ENCODE data around the gene PKHD1. TPM values are rescaled to one million over a fixed set of nuclear protein-coding genes. Genes with fewer than 3 reads are reported as not detected.

Gene PKHD1
- polyA plus RNA-seq, 1 of the 3 experiments (the other 2 are of a cell fraction): not detected

DNA sequence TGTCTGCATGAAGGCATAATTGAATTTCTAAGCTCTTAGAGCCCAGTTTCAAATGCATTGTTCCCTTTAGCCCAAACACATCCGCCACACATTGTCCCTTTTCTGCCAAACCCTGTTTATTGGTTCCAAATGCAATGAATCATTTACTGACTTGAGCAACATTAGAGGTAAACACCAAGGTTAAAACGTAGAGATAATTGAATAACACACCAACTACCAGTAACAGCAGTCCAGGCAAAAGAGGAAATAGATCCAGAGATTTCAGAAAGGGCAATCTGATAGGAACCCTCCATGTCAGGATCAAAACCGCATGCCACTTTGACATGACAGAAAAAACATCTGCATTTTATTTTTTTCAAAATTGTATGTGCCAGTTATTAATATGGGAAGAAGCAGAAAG lies 114.8 kb downstream of the PKHD1 start (continued):
- TF ChIP-seq RFX5 (IDR thresholded peaks at IDR 0.05; ENCODE audit: low read length) (no peak), CHD2 (IDR thresholded peaks at IDR 0.05; ENCODE audit: low read length, partially characterized antibody) (peak; percentile 91), FOSL2 (IDR thresholded peaks at IDR 0.05; ENCODE audit: borderline replicate concordance, low read depth) (no peak), GATA2 (CRISPR knock-in tag; IDR thresholded peaks at IDR 0.05) (peak; percentile 97), NRF1 (IDR thresholded peaks at IDR 0.05; ENCODE audit: low read depth, low read length) (no peak)
- TF ChIP-seq, protein P1, sequence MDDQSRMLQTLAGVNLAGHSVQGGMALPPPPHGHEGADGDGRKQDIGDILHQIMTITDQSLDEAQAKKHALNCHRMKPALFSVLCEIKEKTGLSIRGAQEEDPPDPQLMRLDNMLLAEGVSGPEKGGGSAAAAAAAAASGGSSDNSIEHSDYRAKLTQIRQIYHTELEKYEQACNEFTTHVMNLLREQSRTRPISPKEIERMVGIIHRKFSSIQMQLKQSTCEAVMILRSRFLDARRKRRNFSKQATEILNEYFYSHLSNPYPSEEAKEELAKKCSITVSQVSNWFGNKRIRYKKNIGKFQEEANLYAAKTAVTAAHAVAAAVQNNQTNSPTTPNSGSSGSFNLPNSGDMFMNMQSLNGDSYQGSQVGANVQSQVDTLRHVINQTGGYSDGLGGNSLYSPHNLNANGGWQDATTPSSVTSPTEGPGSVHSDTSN (IDR thresholded peaks at IDR 0.05): no peak
- TF ChIP-seq, protein P2, sequence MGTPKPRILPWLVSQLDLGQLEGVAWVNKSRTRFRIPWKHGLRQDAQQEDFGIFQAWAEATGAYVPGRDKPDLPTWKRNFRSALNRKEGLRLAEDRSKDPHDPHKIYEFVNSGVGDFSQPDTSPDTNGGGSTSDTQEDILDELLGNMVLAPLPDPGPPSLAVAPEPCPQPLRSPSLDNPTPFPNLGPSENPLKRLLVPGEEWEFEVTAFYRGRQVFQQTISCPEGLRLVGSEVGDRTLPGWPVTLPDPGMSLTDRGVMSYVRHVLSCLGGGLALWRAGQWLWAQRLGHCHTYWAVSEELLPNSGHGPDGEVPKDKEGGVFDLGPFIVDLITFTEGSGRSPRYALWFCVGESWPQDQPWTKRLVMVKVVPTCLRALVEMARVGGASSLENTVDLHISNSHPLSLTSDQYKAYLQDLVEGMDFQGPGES (IDR thresholded peaks at IDR 0.05; ENCODE audit: low read depth, low read length): no peak

DNA sequence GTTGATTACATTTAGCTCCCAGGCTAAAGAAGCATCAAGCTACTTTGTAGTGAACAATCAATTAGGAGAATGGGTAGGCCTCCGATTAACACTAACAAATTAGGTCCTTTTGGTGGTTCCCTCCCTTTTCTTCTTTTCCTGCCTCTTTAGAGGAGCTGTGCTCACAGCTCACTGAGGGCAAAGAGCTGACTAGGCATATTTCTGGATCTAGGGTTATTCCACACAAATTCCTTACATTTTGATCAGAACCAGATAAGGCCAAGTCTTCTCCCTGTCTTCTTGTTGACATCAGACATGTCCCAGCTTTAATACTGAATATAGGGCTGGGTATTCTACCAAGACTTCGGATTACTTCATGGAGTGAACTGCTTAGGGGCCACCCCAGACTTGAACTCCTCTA lies 119.1 kb downstream of the PKHD1 start:
- no peaks in the 10 kb centered on the region for H3K9me2 ChIP-seq
- 5% methylated on average over 2 of the region's 2 CpGs for WGBS (ENCODE audit: low lambda C conversion rate)
- no peaks in the 10 kb centered on the region for H3K9me3 ChIP-seq
- no peaks in the 10 kb centered on the region for H3K79me2 ChIP-seq (ENCODE audit: insufficient read depth)
- ChIA-PET POLR2A (interaction anchor here (0.7 kb wide), 1 partner anchor 415 kb away, joined by 3 read pairs; no protein-coding TSS in a partner anchor), CTCF (interaction anchor here (1.0 to 1.5 kb wide), 2 partner anchors 9 to 81 kb away, joined by 3 to 6 read pairs; no protein-coding TSS in a partner anchor)
- no peak overlapping the region for H3K4me3 ChIP-seq (ENCODE audit: low read depth in 2 of 2, low read length in 1 of 2)
- TF ChIP-seq RXRA (IDR thresholded peaks at IDR 0.05; ENCODE audit: borderline replicate concordance, low read depth) (no peak), RFX5 (IDR thresholded peaks at IDR 0.05; ENCODE audit: low read length) (no peak), ELF1 (IDR thresholded peaks at IDR 0.05) (no peak), TCF12 (IDR thresholded peaks at IDR 0.05) (no peak), SMC3 (IDR thresholded peaks at IDR 0.05; ENCODE audit: low read depth, low read length) (no peak), CHD2 (IDR thresholded peaks at IDR 0.05; ENCODE audit: low read length, partially characterized antibody) (no peak), NFIC (IDR thresholded peaks at IDR 0.05; ENCODE audit: borderline replicate concordance) (no peak)
- peak overlapping the region in 1 of 2 experiments; percentile 93; a peak in 2 of 4 replicates for H3K27ac ChIP-seq (ENCODE audit: low read depth in 2 of 2, low read length in 1 of 2)
- H2AFZ ChIP-seq (ENCODE audit: low read depth): no peak overlapping the region
- H3K36me3 ChIP-seq (replicated peaks in 1 of 2; ENCODE audit: control insufficient read depth in 1 of 2, insufficient read depth in 2 of 2, low read length in 1 of 2): no peaks in the 10 kb centered on the region
- peaks cover 0 to 4% of the 10 kb centered on the region in 2 experiments; a peak in 2 of 4 replicates for H3K4me1 ChIP-seq (ENCODE audit: control insufficient read depth in 1 of 2, insufficient read depth in 2 of 2, low read depth in 1 of 2, low read length in 1 of 2)
- no peaks in the 10 kb centered on the region for H3F3A ChIP-seq (replicated peaks; ENCODE audit: insufficient read depth)
- no peak overlapping the region for H3K9ac ChIP-seq
- H4K20me1 ChIP-seq (ENCODE audit: insufficient read depth): no peaks in the 10 kb centered on the region
- DNase-seq: no peak
- H3K27me3 ChIP-seq (ENCODE audit: insufficient read depth): no peaks in the 10 kb centered on the region
- H3K4me2 ChIP-seq: no peak overlapping the region

DNA sequence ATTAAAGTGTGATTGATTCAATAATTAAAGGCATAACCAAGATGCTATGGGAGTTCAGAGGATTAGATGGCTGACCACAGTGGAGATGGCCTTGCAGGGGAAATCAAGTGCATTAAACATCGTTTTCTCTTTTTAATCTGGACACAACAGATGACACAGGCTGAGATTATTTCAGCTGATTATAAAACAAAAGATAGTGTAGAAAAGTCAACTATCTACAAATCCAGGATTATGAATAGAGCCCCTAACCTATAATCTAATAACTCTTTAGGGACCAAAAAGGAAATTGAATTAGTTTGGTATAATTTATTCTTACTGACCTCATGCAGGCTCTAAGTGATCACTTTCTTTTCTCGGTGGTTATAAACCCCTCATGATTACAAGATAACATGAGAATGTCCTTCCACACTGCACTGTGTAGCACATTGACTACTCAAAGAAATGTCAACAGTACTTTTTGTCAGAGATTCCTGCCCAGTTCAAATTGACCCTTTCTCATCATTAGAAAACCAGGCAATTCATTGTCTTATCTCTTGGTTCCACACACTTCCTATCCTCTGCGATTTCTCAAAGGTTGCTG lies 122.1 kb downstream of the PKHD1 start:
- CTCF ChIA-PET: interaction anchor here (0.9 to 1.4 kb wide), 6 partner anchors 16 to 1147 kb away, joined by 3 to 10 read pairs (median 3); no protein-coding TSS in a partner anchor
- TF ChIP-seq ELF1 (IDR thresholded peaks at IDR 0.05) (no peak), RCOR1 (IDR thresholded peaks at IDR 0.05; ENCODE audit: low read length) (peak; percentile 22; the same call in 1 of the 2 replicates), RFX5 (IDR thresholded peaks at IDR 0.05; ENCODE audit: low read length) (no peak), FOXJ3 (CRISPR knock-in tag; IDR thresholded peaks at IDR 0.05) (0 out of 2 replicates have a peak, but pooled peaks have one; percentile 26), FOSL2 (IDR thresholded peaks at IDR 0.05; ENCODE audit: borderline replicate concordance, low read depth) (no peak), RXRA (IDR thresholded peaks at IDR 0.05; ENCODE audit: borderline replicate concordance, low read depth) (no peak), GABPA (IDR thresholded peaks at IDR 0.05; ENCODE audit: low read depth) (no peak), SMC3 (IDR thresholded peaks at IDR 0.05; ENCODE audit: low read depth, low read length) (no peak), POLR2AphosphoS5 (IDR thresholded peaks at IDR 0.05; ENCODE audit: low read depth, low read length) (no peak), MEF2A (IDR thresholded peaks at IDR 0.05; ENCODE audit: borderline replicate concordance, low read depth) (no peak), GATA2 (CRISPR knock-in tag; IDR thresholded peaks at IDR 0.05) (peak; percentile 63), FOXM1 (IDR thresholded peaks at IDR 0.05; ENCODE audit: low read depth) (no peak), CHD2 (IDR thresholded peaks at IDR 0.05; ENCODE audit: low read length, partially characterized antibody) (no peak), TAF1 (IDR thresholded peaks at IDR 0.05; ENCODE audit: borderline replicate concordance, low read depth, low read length) (no peak), EP300 (IDR thresholded peaks at IDR 0.05; ENCODE audit: borderline replicate concordance in 1 of 2, low read depth in 1 of 2, low read length in 1 of 2) (peak in 1 of 2 experiments; percentile 78; a peak in 2 of 4 replicates), TCF12 (IDR thresholded peaks at IDR 0.05) (no peak)
- TF ChIP-seq, protein P3, sequence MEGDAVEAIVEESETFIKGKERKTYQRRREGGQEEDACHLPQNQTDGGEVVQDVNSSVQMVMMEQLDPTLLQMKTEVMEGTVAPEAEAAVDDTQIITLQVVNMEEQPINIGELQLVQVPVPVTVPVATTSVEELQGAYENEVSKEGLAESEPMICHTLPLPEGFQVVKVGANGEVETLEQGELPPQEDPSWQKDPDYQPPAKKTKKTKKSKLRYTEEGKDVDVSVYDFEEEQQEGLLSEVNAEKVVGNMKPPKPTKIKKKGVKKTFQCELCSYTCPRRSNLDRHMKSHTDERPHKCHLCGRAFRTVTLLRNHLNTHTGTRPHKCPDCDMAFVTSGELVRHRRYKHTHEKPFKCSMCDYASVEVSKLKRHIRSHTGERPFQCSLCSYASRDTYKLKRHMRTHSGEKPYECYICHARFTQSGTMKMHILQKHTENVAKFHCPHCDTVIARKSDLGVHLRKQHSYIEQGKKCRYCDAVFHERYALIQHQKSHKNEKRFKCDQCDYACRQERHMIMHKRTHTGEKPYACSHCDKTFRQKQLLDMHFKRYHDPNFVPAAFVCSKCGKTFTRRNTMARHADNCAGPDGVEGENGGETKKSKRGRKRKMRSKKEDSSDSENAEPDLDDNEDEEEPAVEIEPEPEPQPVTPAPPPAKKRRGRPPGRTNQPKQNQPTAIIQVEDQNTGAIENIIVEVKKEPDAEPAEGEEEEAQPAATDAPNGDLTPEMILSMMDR (IDR thresholded peaks at IDR 0.05): no peak

More for the DNA sequence above, 122.1 kb downstream of the PKHD1 start:
- Histone ChIP-seq H3K9ac (no peak overlapping the region), H3K4me2 (no peak overlapping the region), H3K27me3 (ENCODE audit: insufficient read depth) (no peaks in the 10 kb centered on the region), H2AFZ (ENCODE audit: low read depth) (no peak overlapping the region), H3K27ac (ENCODE audit: low read depth in 2 of 2, low read length in 1 of 2) (peak overlapping the region in 1 of 2 experiments; percentile 93; a peak in 2 of 4 replicates), H3F3A (replicated peaks; ENCODE audit: insufficient read depth) (no peaks in the 10 kb centered on the region), H3K4me1 (ENCODE audit: control insufficient read depth in 1 of 2, insufficient read depth in 2 of 2, low read depth in 1 of 2, low read length in 1 of 2) (peaks cover 0 to 2% of the 10 kb centered on the region in 2 experiments; a peak in 1 of 4 replicates), H3K36me3 (replicated peaks in 1 of 2; ENCODE audit: control insufficient read depth in 1 of 2, insufficient read depth in 2 of 2, low read length in 1 of 2) (no peaks in the 10 kb centered on the region), H3K79me2 (ENCODE audit: insufficient read depth) (no peaks in the 10 kb centered on the region), H3K4me3 (ENCODE audit: low read depth in 2 of 2, low read length in 1 of 2) (no peak overlapping the region), H4K20me1 (ENCODE audit: insufficient read depth) (no peaks in the 10 kb centered on the region), H3K9me3 (no peaks in the 10 kb centered on the region), H3K9me2 (no peaks in the 10 kb centered on the region)
- no peak for DNase-seq
- 4% methylated on average over 3 of the region's 3 CpGs for WGBS (ENCODE audit: low lambda C conversion rate)
- POLR2A ChIA-PET: no interaction called here

Measured in SK-N-SH (cell line).